ENCODE data around the gene TNC. TPM values are rescaled to one million over a fixed set of nuclear protein-coding genes. Genes with fewer than 3 reads are reported as not detected.

TNC gene
- total and polyA plus RNA-seq, 4 donors: 8.5 to 1,047 (median 103) TPM

- H3K27ac ChIP-seq (ENCODE audit: low read depth in 1 of 2, low read length in 2 of 2): no peak overlapping the region
- no peaks in the 10 kb centered on the region for H3K36me3 ChIP-seq (ENCODE audit: control insufficient read depth in 1 of 2, insufficient read depth in 2 of 2, low read length in 1 of 2)
- H3K4me1 ChIP-seq (ENCODE audit: control insufficient read depth in 1 of 2, insufficient read depth in 2 of 2, low read length in 2 of 2): peaks cover 0 to under 1% of the 10 kb centered on the region in 2 donors
- no peaks in the 10 kb centered on the region for H3K27me3 ChIP-seq (ENCODE audit: control insufficient read depth in 1 of 2, insufficient read depth in 2 of 2, low read length in 1 of 2)
- DNase-seq (no peak), ATAC-seq (ENCODE audit: low FRiP score) (no peak)
- no peak overlapping the region for H3K4me3 ChIP-seq (ENCODE audit: low read length in 2 of 2)
- H3K9me3 ChIP-seq (ENCODE audit: control insufficient read depth, low read length): no peaks in the 10 kb centered on the region
- 65 to 77% methylated on average over 4 of the region's 4 CpGs for WGBS, 2 donors
- intact Hi-C loops (cut with DNase I): loop anchor here in 1 of 2 donors (5.0 kb wide), 1 partner anchor 33 kb away; no protein-coding TSS in a partner anchor
Measured at GRCh38 chr9:115104908-115105307, 13.0 kb downstream of the TNC start.

DNA sequence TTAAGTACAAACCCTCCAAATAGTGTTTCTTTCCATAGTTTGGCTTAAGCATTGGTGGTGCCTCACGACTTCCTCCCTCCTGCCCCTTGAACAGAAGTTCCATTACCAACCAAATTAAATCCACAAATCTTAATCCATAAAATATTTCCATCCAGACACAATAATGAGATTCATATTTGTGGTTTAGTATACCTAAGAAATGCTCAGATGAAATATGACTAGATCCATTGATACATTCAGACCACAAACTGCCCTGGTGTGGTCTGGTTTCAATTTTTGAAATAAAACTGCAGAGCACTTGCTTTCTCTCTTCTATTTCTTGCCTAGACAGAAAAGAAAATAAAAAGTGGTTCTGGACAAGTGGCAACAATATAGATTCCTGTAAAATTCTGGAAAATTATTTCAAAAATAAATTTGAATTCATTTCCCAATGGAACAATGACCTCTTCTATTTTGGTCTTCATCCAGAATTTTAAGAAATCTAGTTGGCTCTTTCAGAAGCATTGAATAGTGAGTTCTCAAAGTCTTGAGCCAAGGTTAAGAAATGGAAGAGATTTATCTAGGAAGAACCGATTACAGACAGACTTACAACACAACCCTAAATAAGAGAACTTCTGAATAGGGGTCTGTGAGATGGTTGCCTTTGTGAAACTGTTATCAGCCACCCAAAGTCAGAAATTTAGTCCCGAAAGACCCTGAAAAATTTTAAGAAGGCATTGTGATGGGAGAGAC lies 14.0 kb downstream of the TNC start:
- WGBS, 2 donors: 88 to 91% methylated on average over 3 of the region's 3 CpGs
- H3K27me3 ChIP-seq (ENCODE audit: control insufficient read depth in 1 of 2, insufficient read depth in 2 of 2, low read length in 1 of 2): no peaks in the 10 kb centered on the region
- no peak for ATAC-seq (ENCODE audit: low FRiP score)
- no peak overlapping the region for H3K4me3 ChIP-seq (ENCODE audit: low read length in 2 of 2)
- no peak overlapping the region for H3K27ac ChIP-seq (ENCODE audit: low read depth in 1 of 2, low read length in 2 of 2)
- H3K9me3 ChIP-seq (ENCODE audit: control insufficient read depth, low read length): no peaks in the 10 kb centered on the region
- intact Hi-C loops (cut with DNase I): no loop called here
- no peak for DNase-seq
- peaks cover 0 to 2% of the 10 kb centered on the region in 2 donors for H3K4me1 ChIP-seq (ENCODE audit: control insufficient read depth in 1 of 2, insufficient read depth in 2 of 2, low read length in 2 of 2)
- H3K36me3 ChIP-seq (ENCODE audit: control insufficient read depth in 1 of 2, insufficient read depth in 2 of 2, low read length in 1 of 2): no peaks in the 10 kb centered on the region

DNA sequence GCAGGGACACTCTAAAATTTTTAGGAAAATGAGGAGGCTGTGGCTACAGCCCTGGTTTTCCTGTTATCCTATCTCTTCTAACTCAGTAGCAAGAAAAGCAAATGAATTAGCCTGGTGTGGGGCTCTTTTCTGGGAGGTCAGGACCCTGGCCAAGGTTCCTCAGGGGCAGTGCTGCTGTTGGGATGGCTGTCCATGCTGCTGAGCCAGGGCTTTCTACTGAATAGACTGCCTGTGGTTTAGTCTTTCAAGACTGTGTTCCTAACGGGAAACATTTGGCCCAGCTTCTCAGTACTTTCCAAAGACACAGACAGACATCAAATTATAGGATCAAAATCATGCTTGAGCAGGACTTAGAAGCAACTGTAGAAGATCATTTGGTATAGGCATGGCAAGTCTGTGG lies 18.1 kb downstream of the TNC start:
- H3K9me3 ChIP-seq (ENCODE audit: control insufficient read depth, low read length): no peaks in the 10 kb centered on the region
- ATAC-seq (ENCODE audit: low FRiP score): no peak
- H3K4me1 ChIP-seq (ENCODE audit: control insufficient read depth in 1 of 2, insufficient read depth in 2 of 2, low read length in 2 of 2): peaks cover 2 to 6% of the 10 kb centered on the region in 2 donors
- H3K36me3 ChIP-seq (ENCODE audit: control insufficient read depth in 1 of 2, insufficient read depth in 2 of 2, low read length in 1 of 2): no peaks in the 10 kb centered on the region
- DNase-seq: peak in 1 of 2 donors; percentile 55
- intact Hi-C loops (cut with DNase I): no loop called here
- WGBS, 2 donors: 65 to 69% methylated on average over 1 of the region's 1 CpG
- no peak overlapping the region for H3K4me3 ChIP-seq (ENCODE audit: low read length in 2 of 2)
- no peaks in the 10 kb centered on the region for H3K27me3 ChIP-seq (ENCODE audit: control insufficient read depth in 1 of 2, insufficient read depth in 2 of 2, low read length in 1 of 2)
- no peak overlapping the region for H3K27ac ChIP-seq (ENCODE audit: low read depth in 1 of 2, low read length in 2 of 2)

DNA sequence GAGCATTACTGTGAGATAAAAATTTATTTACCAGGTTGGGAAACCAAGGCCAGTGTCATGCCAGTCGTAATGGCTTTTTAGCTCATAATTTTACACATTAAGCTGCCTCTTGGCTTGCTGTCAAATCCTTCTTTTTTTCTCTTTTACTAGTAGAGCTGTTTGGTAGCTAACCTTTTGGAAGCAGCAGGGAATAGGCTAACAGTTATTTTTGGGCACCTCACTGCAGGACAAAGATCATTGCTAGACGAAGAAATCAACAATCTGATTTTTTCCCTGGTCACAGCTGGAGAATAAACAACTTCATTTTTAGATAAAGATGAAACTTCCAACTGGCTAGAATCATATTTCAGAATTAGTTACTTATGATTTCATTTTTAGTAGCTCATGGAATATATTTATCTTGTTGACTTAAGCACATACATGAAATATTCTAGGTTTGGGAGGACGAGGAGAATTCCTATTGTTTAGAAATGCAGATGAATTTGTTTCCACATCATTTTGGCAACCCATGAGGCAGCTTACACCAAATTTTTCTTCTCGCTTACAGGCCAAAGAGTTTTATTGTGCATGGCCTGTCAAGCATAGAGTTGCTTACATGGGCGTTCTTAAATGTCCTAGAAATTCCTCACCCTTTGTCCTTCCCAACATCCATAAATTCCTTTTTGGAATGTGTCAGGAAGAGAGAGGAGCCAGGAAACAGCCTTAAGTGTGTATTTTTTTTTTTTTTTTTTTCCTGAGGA lies 19.6 kb downstream of the TNC start:
- DNase-seq (no peak), ATAC-seq (ENCODE audit: low FRiP score) (peak; percentile 64)
- peaks cover 2 to 6% of the 10 kb centered on the region in 2 donors for H3K4me1 ChIP-seq (ENCODE audit: control insufficient read depth in 1 of 2, insufficient read depth in 2 of 2, low read length in 2 of 2)
- no peak overlapping the region for H3K27ac ChIP-seq (ENCODE audit: low read depth in 1 of 2, low read length in 2 of 2)
- intact Hi-C loops (cut with DNase I): no loop called here
- 11 to 18% methylated on average over 5 of the region's 5 CpGs for WGBS, 2 donors
- no peak overlapping the region for H3K4me3 ChIP-seq (ENCODE audit: low read length in 2 of 2)
- no peaks in the 10 kb centered on the region for H3K9me3 ChIP-seq (ENCODE audit: control insufficient read depth, low read length)
- no peaks in the 10 kb centered on the region for H3K27me3 ChIP-seq (ENCODE audit: control insufficient read depth in 1 of 2, insufficient read depth in 2 of 2, low read length in 1 of 2)
- no peaks in the 10 kb centered on the region for H3K36me3 ChIP-seq (ENCODE audit: control insufficient read depth in 1 of 2, insufficient read depth in 2 of 2, low read length in 1 of 2)

DNA sequence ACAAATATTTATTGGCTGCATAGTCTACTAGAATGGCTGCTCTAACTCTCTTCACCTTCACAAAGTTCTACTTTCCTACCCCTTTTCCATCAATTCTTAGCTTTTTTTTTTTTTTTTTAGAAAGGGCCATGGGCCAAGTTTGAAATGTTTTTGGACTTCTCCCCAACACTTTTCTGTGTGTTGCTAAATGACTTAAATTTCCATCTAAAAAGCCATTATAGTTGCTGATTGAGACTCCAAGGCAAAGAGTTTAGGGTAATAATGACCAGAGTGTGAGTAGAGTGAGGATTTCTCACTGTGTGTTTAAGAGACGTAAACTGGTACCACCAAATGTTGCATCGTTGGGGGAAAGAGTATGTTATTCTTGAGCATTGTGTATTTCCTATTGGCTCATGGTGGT lies 24.4 kb downstream of the TNC start:
- intact Hi-C loops (cut with DNase I): no loop called here
- Histone ChIP-seq H3K4me3 (ENCODE audit: low read length in 2 of 2) (no peak overlapping the region), H3K4me1 (ENCODE audit: control insufficient read depth in 1 of 2, insufficient read depth in 2 of 2, low read length in 2 of 2) (peaks cover 0 to 6% of the 10 kb centered on the region in 2 donors), H3K27me3 (ENCODE audit: control insufficient read depth in 1 of 2, insufficient read depth in 2 of 2, low read length in 1 of 2) (no peaks in the 10 kb centered on the region), H3K9me3 (ENCODE audit: control insufficient read depth, low read length) (no peaks in the 10 kb centered on the region), H3K27ac (ENCODE audit: low read depth in 1 of 2, low read length in 2 of 2) (no peak overlapping the region), H3K36me3 (ENCODE audit: control insufficient read depth in 1 of 2, insufficient read depth in 2 of 2, low read length in 1 of 2) (no peaks in the 10 kb centered on the region)
- ATAC-seq (ENCODE audit: low FRiP score) (no peak), DNase-seq (no peak)
- WGBS, 2 donors: 67 to 76% methylated on average over 2 of the region's 2 CpGs

GRCh38 chr9:115090486-115090885 lies 27.5 kb downstream of the TNC start:
- H3K36me3 ChIP-seq (ENCODE audit: control insufficient read depth in 1 of 2, insufficient read depth in 2 of 2, low read length in 1 of 2): no peaks in the 10 kb centered on the region
- no peak overlapping the region for H3K4me3 ChIP-seq (ENCODE audit: low read length in 2 of 2)
- DNase-seq: no peak
- ATAC-seq (ENCODE audit: low FRiP score): no peak
- H3K27ac ChIP-seq (ENCODE audit: low read depth in 1 of 2, low read length in 2 of 2): no peak overlapping the region
- no peaks in the 10 kb centered on the region for H3K27me3 ChIP-seq (ENCODE audit: control insufficient read depth in 1 of 2, insufficient read depth in 2 of 2, low read length in 1 of 2)
- H3K9me3 ChIP-seq (ENCODE audit: control insufficient read depth, low read length): no peaks in the 10 kb centered on the region
- WGBS, 2 donors: 96 to 98% methylated on average over 9 of the region's 9 CpGs
- intact Hi-C loops (cut with DNase I): no loop called here
- H3K4me1 ChIP-seq (ENCODE audit: control insufficient read depth in 1 of 2, insufficient read depth in 2 of 2, low read length in 2 of 2): no peaks in the 10 kb centered on the region

GRCh38 chr9:115088860-115089259 lies 29.1 kb downstream of the TNC start:
- Histone ChIP-seq H3K27ac (ENCODE audit: low read depth in 1 of 2, low read length in 2 of 2) (no peak overlapping the region), H3K4me1 (ENCODE audit: control insufficient read depth in 1 of 2, insufficient read depth in 2 of 2, low read length in 2 of 2) (no peaks in the 10 kb centered on the region), H3K36me3 (ENCODE audit: control insufficient read depth in 1 of 2, insufficient read depth in 2 of 2, low read length in 1 of 2) (no peaks in the 10 kb centered on the region), H3K4me3 (ENCODE audit: low read length in 2 of 2) (no peak overlapping the region), H3K27me3 (ENCODE audit: control insufficient read depth in 1 of 2, insufficient read depth in 2 of 2, low read length in 1 of 2) (no peaks in the 10 kb centered on the region), H3K9me3 (ENCODE audit: control insufficient read depth, low read length) (no peaks in the 10 kb centered on the region)
- ATAC-seq (ENCODE audit: low FRiP score): no peak
- DNase-seq: no peak
- intact Hi-C loops (cut with DNase I): no loop called here
- 93 to 94% methylated on average over 1 of the region's 1 CpG for WGBS, 2 donors

DNA sequence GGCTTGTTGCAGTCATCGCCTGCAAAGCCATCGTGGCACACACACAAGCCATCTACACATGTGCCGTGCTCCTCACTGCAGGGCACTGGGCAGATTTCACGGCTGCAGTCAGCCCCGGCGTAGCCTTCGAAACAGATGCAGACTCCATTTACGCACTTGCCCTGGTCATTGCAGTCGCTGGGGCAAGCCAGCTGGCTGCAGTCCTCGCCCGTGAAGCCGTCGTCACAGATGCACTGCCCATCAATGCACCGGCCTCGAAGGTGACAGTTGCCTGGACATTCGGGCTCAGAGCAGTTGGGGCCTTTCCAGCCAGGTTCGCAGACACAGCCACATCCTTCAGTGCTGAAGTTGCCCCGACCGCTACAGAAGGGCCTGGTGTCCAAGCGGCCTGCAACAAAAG lies 31.1 kb downstream of the TNC start:
- intact Hi-C loops (cut with DNase I): no loop called here
- Histone ChIP-seq H3K27me3 (ENCODE audit: control insufficient read depth in 1 of 2, insufficient read depth in 2 of 2, low read length in 1 of 2) (no peaks in the 10 kb centered on the region), H3K4me3 (ENCODE audit: low read length in 2 of 2) (no peak overlapping the region), H3K27ac (ENCODE audit: low read depth in 1 of 2, low read length in 2 of 2) (no peak overlapping the region), H3K4me1 (ENCODE audit: control insufficient read depth in 1 of 2, insufficient read depth in 2 of 2, low read length in 2 of 2) (no peaks in the 10 kb centered on the region), H3K9me3 (ENCODE audit: control insufficient read depth, low read length) (no peaks in the 10 kb centered on the region), H3K36me3 (ENCODE audit: control insufficient read depth in 1 of 2, insufficient read depth in 2 of 2, low read length in 1 of 2) (peaks cover 0 to 3% of the 10 kb centered on the region in 2 donors)
- WGBS, 2 donors: 96 to 97% methylated on average over 20 of the region's 20 CpGs
- DNase-seq (no peak), ATAC-seq (ENCODE audit: low FRiP score) (no peak)

GRCh38 chr9:115086461-115086860 lies 31.5 kb downstream of the TNC start:
- Histone ChIP-seq H3K4me1 (ENCODE audit: control insufficient read depth in 1 of 2, insufficient read depth in 2 of 2, low read length in 2 of 2) (no peaks in the 10 kb centered on the region), H3K27ac (ENCODE audit: low read depth in 1 of 2, low read length in 2 of 2) (no peak overlapping the region), H3K27me3 (ENCODE audit: control insufficient read depth in 1 of 2, insufficient read depth in 2 of 2, low read length in 1 of 2) (no peaks in the 10 kb centered on the region), H3K9me3 (ENCODE audit: control insufficient read depth, low read length) (no peaks in the 10 kb centered on the region), H3K36me3 (ENCODE audit: control insufficient read depth in 1 of 2, insufficient read depth in 2 of 2, low read length in 1 of 2) (peaks cover 0 to 6% of the 10 kb centered on the region in 2 donors), H3K4me3 (ENCODE audit: low read length in 2 of 2) (no peak overlapping the region)
- intact Hi-C loops (cut with DNase I): no loop called here
- DNase-seq (no peak), ATAC-seq (ENCODE audit: low FRiP score) (no peak)
- WGBS, 2 donors: 97 to 98% methylated on average over 19 of the region's 19 CpGs
